OCI-LY7 (cell line): Measurements from ENCODE around the gene C19orf25. TPM values are rescaled to one million over a fixed set of nuclear protein-coding genes. Genes with fewer than 3 reads are reported as not detected.
"Not testable (repeated sequence)": the region's sequence is repeated elsewhere in the genome, so short reads cannot be mapped to it uniquely, and the experiment has no call there.

Source experiments
- BruUV-seq: library from RNA; stranded (reverse); fragments of 400-500 nt; replicated peaks from 2 replicates; lab custom pipeline; 2021; lab: Mats Ljungman, UMichigan
- CTCF ChIA-PET: fragments of 300-600 bp; sonication (Branson Sonifier 250); formaldehyde crosslinking; loops from one replicate; lab custom pipeline; 2022; ENCODE audit warnings: antibody characterized with exemption; ENCODE audit not compliant: unreplicated experiment; lab: Charles Lee
- POLR2A ChIA-PET: fragments of 300-600 bp; sonication (Branson Sonifier 250); formaldehyde crosslinking; loops from one replicate; lab custom pipeline; 2022; ENCODE audit warnings: antibody characterized with exemption; lab: Charles Lee
- DNase-seq: peaks from one replicate; pipeline ENCODE4 v3.0.0-alpha.2; 2015; ENCODE audit warnings: low spot score
- H2AFZ ChIP-seq: fragments of 200-600 bp; sonication (generic), shearing (Covaris generic); 2 replicates; pipeline ENCODE4 v1.6.1; 2014; ENCODE audit warnings: mild to moderate bottlenecking, antibody characterized with exemption, low read length, moderate library complexity
- H3K27ac ChIP-seq: fragments of 200-600 bp; sonication (generic); 2 replicates; pipeline ENCODE4 v1.5.1; 2014; ENCODE audit warnings: mixed run types, low read depth, mild to moderate bottlenecking, moderate library complexity, low read length, inconsistent platforms; ENCODE audit not compliant: poor library complexity, severe bottlenecking
- H3K36me3 ChIP-seq: fragments of 200-600 bp; sonication (generic); 2 replicates; pipeline ENCODE4 v1.6.1; 2014; ENCODE audit warnings: mild to moderate bottlenecking, antibody characterized with exemption, low read length, moderate library complexity, mixed read lengths; ENCODE audit not compliant: insufficient read depth
- H3K4me1 ChIP-seq: fragments of 200-600 bp; sonication (generic); 2 replicates; pipeline ENCODE4 v1.5.1; 2014; ENCODE audit warnings: mild to moderate bottlenecking, low read length; ENCODE audit not compliant: insufficient read depth, poor library complexity, severe bottlenecking
- H3K4me2 ChIP-seq: fragments of 200-600 bp; sonication (generic); 2 replicates; pipeline ENCODE4 v1.6.1; 2014; ENCODE audit warnings: mild to moderate bottlenecking, low read length
- H3K4me3 ChIP-seq: fragments of 200-600 bp; sonication (generic); 2 replicates; pipeline ENCODE4 v1.5.1; 2014; ENCODE audit warnings: mild to moderate bottlenecking, low read depth, low read length; ENCODE audit not compliant: poor library complexity, severe bottlenecking
- H3K79me2 ChIP-seq: fragments of 200-600 bp; sonication (generic); 2 replicates; pipeline ENCODE4 v1.6.1; 2016; ENCODE audit warnings: low read depth, mild to moderate bottlenecking, low read length, moderate library complexity, mixed read lengths; ENCODE audit not compliant: insufficient read depth
- H3K9me2 ChIP-seq: fragments of 200-600 bp; sonication (generic); 2 replicates; pipeline ENCODE4 v1.6.1; 2016; ENCODE audit warnings: mild to moderate bottlenecking, low read length, mixed read lengths; ENCODE audit not compliant: insufficient read depth
- H3K9me3 ChIP-seq: fragments of 200-600 bp; sonication (generic); 2 replicates; pipeline ENCODE4 v1.6.1; 2014; ENCODE audit warnings: mild to moderate bottlenecking, mixed run types, low read length, mixed read lengths
- H4K20me1 ChIP-seq: fragments of 200-600 bp; sonication (generic); 2 replicates; pipeline ENCODE4 v1.6.1; 2014; ENCODE audit warnings: mild to moderate bottlenecking, antibody characterized with exemption, low read length, moderate library complexity, mixed read lengths; ENCODE audit not compliant: insufficient read depth
- CTCF ChIP-seq: fragments of 200-600 bp; sonication (generic); conservative IDR thresholded peaks from 2 replicates; pipeline ENCODE4 v1.5.1; 2014; ENCODE audit warnings: mild to moderate bottlenecking, antibody characterized with exemption, low read length, moderate library complexity, mixed read lengths
- EZH2phosphoT487 ChIP-seq: fragments of 200-600 bp; sonication (generic); IDR thresholded peaks from 2 replicates; pipeline ENCODE4 v1.6.1; 2018; ENCODE audit warnings: low read depth, borderline replicate concordance, mild to moderate bottlenecking, mixed run types, antibody characterized with exemption, low read length, moderate library complexity, mixed read lengths
- intact Hi-C: fragments of 100-400 bp; cut with micrococcal nuclease; formaldehyde crosslinking; loops from one replicate; pipeline ENCODE4 v1.10.0; 2022; ENCODE audit not compliant: unreplicated experiment
- total RNA-seq, 2 experiments: library from RNA; depleted of rRNA in 1 of 2; stranded (reverse); fragments of >200 nt in 1 of 2; shearing (Covaris generic) in 1 of 2; gene quantifications; 2 replicates each; pipeline ENCODE4 v1.2.3, GENCODE V29; 2014 to 2022

Gene C19orf25
- total RNA-seq, 2 experiments from 2014 or later: 45.6 to 58.6 TPM

GRCh38 chr19:1520203-1520780, 41.3 kb upstream of the C19orf25 start:
- CTCF ChIA-PET: no interaction called here
- intact Hi-C loops: no loop called here

GRCh38 chr19:1519802-1520201, 40.8 kb upstream of the C19orf25 start:
- BruUV-seq, H3K79me2 ChIP-seq, H3K9me3 ChIP-seq, H3K36me3 ChIP-seq, intact Hi-C loops, DNase-seq, H2AFZ ChIP-seq, H3K4me1 ChIP-seq, POLR2A ChIA-PET, H4K20me1 ChIP-seq, H3K4me2 ChIP-seq, H3K27ac ChIP-seq, H3K9me2 ChIP-seq, CTCF ChIA-PET, H3K4me3 ChIP-seq: not testable (repeated sequence)

More at GRCh38 chr19:1520203-1520780, 41.3 kb upstream of the C19orf25 start:
- no peaks in the 10 kb centered on the region for H3K4me1 ChIP-seq
- H2AFZ ChIP-seq: no peak overlapping the region
- no TSS peak for BruUV-seq
- DNase-seq: no peak
- H4K20me1 ChIP-seq: no peaks in the 10 kb centered on the region
- H3K4me3 ChIP-seq: no peak overlapping the region
- H3K27ac ChIP-seq: no peak overlapping the region
- H3K9me3 ChIP-seq: no peaks in the 10 kb centered on the region
- no peak overlapping the region for H3K4me2 ChIP-seq
- POLR2A ChIA-PET: no interaction called here
- H3K9me2 ChIP-seq: no peaks in the 10 kb centered on the region
- H3K36me3 ChIP-seq: no peaks in the 10 kb centered on the region
- H3K79me2 ChIP-seq: no peaks in the 10 kb centered on the region
- TF ChIP-seq EZH2phosphoT487 (no peak), CTCF (no peak)

GRCh38 chr19:1518471-1518870, 39.5 kb upstream of the C19orf25 start:
- Histone ChIP-seq H3K9me3 (no peaks in the 10 kb centered on the region), H3K9me2 (no peaks in the 10 kb centered on the region), H3K36me3 (no peaks in the 10 kb centered on the region), H4K20me1 (no peaks in the 10 kb centered on the region), H3K79me2 (no peaks in the 10 kb centered on the region), H2AFZ (no peak overlapping the region), H3K4me3 (no peak overlapping the region), H3K27ac (no peak overlapping the region), H3K4me2 (no peak overlapping the region), H3K4me1 (no peaks in the 10 kb centered on the region)
- TF ChIP-seq CTCF (no peak), EZH2phosphoT487 (no peak)
- POLR2A ChIA-PET: no interaction called here
- CTCF ChIA-PET: no interaction called here
- BruUV-seq: no TSS peak
- intact Hi-C loops: no loop called here
- DNase-seq: no peak
